IMR-90 (cell line): Measurements from ENCODE around the gene CUTA.

ENCODE experiments used
- BHLHE40 ChIP-seq: fragments of 150-350 bp; IDR thresholded peaks from 2 replicates; pipeline ENCODE4 v1.6.1; 2016; ENCODE audit warnings: mild to moderate bottlenecking, low read depth, low read length
- CEBPB ChIP-seq: IDR thresholded peaks from 2 replicates; pipeline ENCODE4 v1.6.1; 2012; ENCODE audit warnings: low read depth, low read length, improper control_type of control experiment
- CHD1 ChIP-seq: IDR thresholded peaks from 2 replicates; pipeline ENCODE4 v1.6.1; 2012; ENCODE audit warnings: low read depth, low read length, improper control_type of control experiment
- MAFK ChIP-seq: IDR thresholded peaks from 2 replicates; pipeline ENCODE4 v1.6.1; 2012; ENCODE audit warnings: low read depth, low read length, improper control_type of control experiment
- MAZ ChIP-seq: IDR thresholded peaks from 2 replicates; pipeline ENCODE4 v1.6.1; 2012; ENCODE audit warnings: low read depth, mild to moderate bottlenecking, low read length, improper control_type of control experiment, moderate library complexity, borderline replicate concordance
- MXI1 ChIP-seq: IDR thresholded peaks from 2 replicates; pipeline ENCODE4 v1.6.1; 2012; ENCODE audit warnings: low read depth, mild to moderate bottlenecking, low read length, moderate library complexity, borderline replicate concordance
- POLR2A ChIP-seq: IDR thresholded peaks from 2 replicates; pipeline ENCODE4 v1.6.1; 2012; ENCODE audit warnings: mild to moderate bottlenecking, low read depth, low read length
- RAD21 ChIP-seq: IDR thresholded peaks from 2 replicates; pipeline ENCODE4 v1.6.1; 2012; ENCODE audit warnings: low read length, improper control_type of control experiment
- RCOR1 ChIP-seq: IDR thresholded peaks from 2 replicates; pipeline ENCODE4 v1.6.1; 2012; ENCODE audit warnings: mild to moderate bottlenecking, low read length, improper control_type of control experiment; ENCODE audit not compliant: insufficient replicate concordance
- RFX5 ChIP-seq: IDR thresholded peaks from 2 replicates; pipeline ENCODE4 v1.8.0; 2012; ENCODE audit warnings: low read depth, mild to moderate bottlenecking, low read length, moderate library complexity
- SMC3 ChIP-seq: fragments of 150-350 bp; IDR thresholded peaks from 2 replicates; pipeline ENCODE4 v1.6.1; 2016; ENCODE audit warnings: low read depth, mild to moderate bottlenecking, antibody characterized with exemption, low read length, moderate library complexity
- TF ChIP-seq, protein P1 (sequence below): conservative IDR thresholded peaks from 2 replicates; pipeline ENCODE4 v1.5.1; 2012; ENCODE audit warnings: mild to moderate bottlenecking, low read depth, low read length, improper control_type of control experiment
- TF ChIP-seq, protein P2 (sequence below): fragments of 150-350 bp; IDR thresholded peaks from 2 replicates; pipeline ENCODE4 v1.6.1; 2017; ENCODE audit warnings: mild to moderate bottlenecking, antibody characterized with exemption, low read length, low read depth

DNA sequence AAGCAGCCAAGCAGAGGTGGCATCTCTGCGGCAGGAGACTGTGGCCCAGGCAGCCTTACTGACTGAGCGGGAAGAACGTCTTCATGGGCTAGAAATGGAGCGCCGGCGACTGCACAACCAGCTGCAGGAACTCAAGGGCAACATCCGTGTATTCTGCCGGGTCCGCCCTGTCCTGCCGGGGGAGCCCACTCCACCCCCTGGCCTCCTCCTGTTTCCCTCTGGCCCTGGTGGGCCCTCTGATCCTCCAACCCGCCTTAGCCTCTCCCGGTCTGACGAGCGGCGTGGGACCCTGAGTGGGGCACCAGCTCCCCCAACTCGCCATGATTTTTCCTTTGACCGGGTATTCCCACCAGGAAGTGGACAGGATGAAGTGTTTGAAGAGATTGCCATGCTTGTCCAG is 13.0 kb downstream of the CUTA start:
- TF ChIP-seq, protein P1, sequence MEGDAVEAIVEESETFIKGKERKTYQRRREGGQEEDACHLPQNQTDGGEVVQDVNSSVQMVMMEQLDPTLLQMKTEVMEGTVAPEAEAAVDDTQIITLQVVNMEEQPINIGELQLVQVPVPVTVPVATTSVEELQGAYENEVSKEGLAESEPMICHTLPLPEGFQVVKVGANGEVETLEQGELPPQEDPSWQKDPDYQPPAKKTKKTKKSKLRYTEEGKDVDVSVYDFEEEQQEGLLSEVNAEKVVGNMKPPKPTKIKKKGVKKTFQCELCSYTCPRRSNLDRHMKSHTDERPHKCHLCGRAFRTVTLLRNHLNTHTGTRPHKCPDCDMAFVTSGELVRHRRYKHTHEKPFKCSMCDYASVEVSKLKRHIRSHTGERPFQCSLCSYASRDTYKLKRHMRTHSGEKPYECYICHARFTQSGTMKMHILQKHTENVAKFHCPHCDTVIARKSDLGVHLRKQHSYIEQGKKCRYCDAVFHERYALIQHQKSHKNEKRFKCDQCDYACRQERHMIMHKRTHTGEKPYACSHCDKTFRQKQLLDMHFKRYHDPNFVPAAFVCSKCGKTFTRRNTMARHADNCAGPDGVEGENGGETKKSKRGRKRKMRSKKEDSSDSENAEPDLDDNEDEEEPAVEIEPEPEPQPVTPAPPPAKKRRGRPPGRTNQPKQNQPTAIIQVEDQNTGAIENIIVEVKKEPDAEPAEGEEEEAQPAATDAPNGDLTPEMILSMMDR: no peak
- TF ChIP-seq POLR2A: no peak
- TF ChIP-seq CEBPB: no peak
- no peak for TF ChIP-seq MAFK
- no peak for TF ChIP-seq RFX5
- TF ChIP-seq, protein P2, sequence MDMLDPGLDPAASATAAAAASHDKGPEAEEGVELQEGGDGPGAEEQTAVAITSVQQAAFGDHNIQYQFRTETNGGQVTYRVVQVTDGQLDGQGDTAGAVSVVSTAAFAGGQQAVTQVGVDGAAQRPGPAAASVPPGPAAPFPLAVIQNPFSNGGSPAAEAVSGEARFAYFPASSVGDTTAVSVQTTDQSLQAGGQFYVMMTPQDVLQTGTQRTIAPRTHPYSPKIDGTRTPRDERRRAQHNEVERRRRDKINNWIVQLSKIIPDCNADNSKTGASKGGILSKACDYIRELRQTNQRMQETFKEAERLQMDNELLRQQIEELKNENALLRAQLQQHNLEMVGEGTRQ: no peak
- no peak for TF ChIP-seq SMC3
- TF ChIP-seq RAD21: no peak
- no peak for TF ChIP-seq MXI1
- no peak for TF ChIP-seq BHLHE40
- no peak for TF ChIP-seq MAZ
- no peak for TF ChIP-seq CHD1
- TF ChIP-seq RCOR1: no peak
